ENCODE results near the gene AP3M1.

AP3M1 gene

DNA sequence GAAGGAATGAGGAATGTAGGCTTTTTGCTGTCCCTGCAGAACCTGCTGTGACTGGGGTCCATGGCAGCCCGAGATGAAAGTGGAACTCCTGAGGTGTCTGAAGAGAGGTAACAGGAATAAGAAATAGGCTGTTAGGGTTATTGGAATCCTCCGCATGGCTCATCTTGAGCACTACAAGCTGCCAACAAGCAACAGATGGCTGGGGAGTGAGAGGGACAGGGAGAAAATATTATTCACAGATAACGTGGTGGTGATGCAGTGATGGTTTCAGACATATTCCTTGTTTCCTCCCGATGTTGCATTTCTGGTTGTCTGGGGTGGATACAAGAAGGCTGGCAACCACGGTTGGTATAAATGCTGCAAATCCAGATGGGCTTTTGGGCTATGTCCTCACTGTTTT, 46.1 kb downstream of the AP3M1 start:
- FAIRE-seq (no peak), DNase-seq (ENCODE audit: insufficient read length, low spot score) (no peak)
- no peak for TF ChIP-seq CTCF (IDR thresholded peaks at IDR 0.05; ENCODE audit: insufficient read depth, missing control alignments)

DNA sequence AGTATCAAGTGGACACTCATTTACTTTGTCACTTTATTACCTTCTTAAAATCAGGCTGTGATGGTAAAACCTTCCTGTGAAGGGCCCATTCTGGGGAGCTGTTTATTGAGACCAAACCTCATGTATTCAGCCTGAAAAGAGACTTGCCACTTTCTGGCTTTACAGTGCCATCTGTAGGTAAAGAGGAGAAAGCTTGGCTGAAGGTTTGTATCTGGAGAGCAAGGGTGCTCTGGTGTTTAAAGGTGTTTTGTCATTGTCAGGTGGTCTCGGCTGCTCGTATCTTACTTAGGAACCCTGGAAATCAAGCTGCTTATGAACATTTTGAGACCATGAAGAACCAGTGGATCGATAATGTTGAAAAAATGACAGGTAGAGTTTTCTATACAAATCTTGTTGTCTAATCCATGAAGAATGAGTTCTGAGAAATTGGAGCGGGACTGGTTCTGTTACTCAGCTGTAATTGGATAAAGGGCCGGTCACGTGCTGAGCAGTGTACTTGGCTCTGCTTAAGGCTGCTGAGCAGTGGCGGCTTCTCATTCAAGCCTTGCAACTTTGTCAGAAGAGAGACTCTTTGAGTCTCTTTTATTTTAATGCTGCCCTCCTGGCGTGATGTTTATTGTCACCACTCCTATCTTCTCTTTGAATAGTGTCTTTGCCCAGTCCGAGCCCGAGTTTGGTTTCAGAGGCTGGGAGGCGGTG, 46.9 kb downstream of the AP3M1 start:
- peak; percentile 39 for TF ChIP-seq CTCF (IDR thresholded peaks at IDR 0.05; ENCODE audit: insufficient read depth, missing control alignments)
- DNase-seq (ENCODE audit: insufficient read length, low spot score) (no peak), FAIRE-seq (no peak)

DNA sequence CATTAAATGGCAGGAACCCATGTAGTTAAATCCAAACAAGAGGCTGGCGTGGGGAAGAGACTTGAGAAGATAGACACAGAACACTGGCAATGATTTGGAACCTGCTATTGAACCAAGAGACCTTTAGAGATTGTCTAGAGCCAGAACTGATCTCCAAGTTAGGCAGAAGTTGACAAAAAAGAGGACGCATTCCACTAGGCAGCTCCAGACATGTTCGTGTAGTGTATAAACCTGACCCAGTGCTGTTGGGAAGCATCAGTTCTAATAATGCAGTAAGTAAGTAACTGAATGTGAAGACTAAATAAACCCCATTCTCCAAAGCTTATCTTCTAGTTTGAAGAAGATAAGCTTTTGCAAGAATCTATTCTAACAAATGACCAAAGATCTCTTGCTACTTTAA, 50.8 kb downstream of the AP3M1 start:
- no peak for TF ChIP-seq CTCF (IDR thresholded peaks at IDR 0.05; ENCODE audit: insufficient read depth, missing control alignments)
- FAIRE-seq (no peak), DNase-seq (ENCODE audit: insufficient read length, low spot score) (no peak)

DNA sequence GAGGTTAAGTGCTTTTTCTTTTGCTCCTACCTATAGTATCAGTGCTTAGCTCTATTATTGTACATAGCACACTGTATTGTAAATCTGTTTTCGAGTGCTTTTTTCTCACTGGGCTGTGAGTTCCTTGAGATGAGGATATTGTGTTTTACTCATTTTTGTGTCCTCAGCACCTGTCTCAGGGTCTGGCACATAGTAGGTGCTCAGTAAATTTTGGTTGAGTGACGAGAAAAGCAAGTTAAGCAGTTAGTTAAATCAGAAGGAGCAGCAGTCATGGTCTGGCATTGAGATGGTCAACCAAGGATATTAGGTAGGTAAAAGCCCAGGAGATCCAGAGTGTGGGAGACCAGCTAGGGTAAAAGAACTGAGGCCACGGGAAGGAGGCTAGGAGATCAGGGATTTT, 51.2 kb downstream of the AP3M1 start:
- DNase-seq (ENCODE audit: insufficient read length, low spot score) = no peak
- TF ChIP-seq CTCF (IDR thresholded peaks at IDR 0.05; ENCODE audit: insufficient read depth, missing control alignments) = no peak
- FAIRE-seq = no peak

DNA sequence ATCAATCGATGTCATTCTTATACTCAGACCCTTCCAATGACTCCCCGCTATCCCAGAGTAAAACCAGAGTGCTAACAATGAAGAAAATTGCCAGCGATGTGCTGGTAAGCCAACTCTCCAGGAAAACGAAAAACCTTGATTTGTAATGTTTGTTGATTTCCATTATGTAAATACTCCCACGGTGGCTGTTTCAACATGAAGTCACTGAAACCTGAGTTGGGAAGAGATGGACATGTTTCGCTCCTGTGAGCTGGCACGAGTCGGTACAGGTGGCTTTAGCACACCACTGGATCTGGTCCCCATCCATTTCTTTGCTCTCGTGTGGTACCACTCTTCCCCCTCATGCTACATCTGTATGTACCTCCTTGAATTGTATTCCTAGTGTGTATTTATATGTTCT, 52.9 kb downstream of the AP3M1 start:
- no peak for FAIRE-seq
- TF ChIP-seq CTCF (IDR thresholded peaks at IDR 0.05; ENCODE audit: insufficient read depth, missing control alignments) = no peak
- DNase-seq (ENCODE audit: insufficient read length, low spot score) = no peak

- no peak for FAIRE-seq
- no peak for DNase-seq (ENCODE audit: insufficient read length, low spot score)
Measured at GRCh38 chr10:74096777-74097176, 53.9 kb downstream of the AP3M1 start.

More at GRCh38 chr10:74096777-74097176, 53.9 kb downstream of the AP3M1 start:
- TF ChIP-seq CTCF (IDR thresholded peaks at IDR 0.05; ENCODE audit: insufficient read depth, missing control alignments) = no peak
